HG03025 (cell line): Measurements from ENCODE around the gene MT1M.
"Not testable (repeated sequence)": the region's sequence is repeated elsewhere in the genome, so short reads cannot be mapped to it uniquely, and the experiment has no call there.

Experiments
- ATAC-seq: cut with Tn5 transposase; IDR thresholded peaks from one replicate; pipeline ENCODE4 v1.9.1; 2021; ENCODE audit warnings: mild to moderate bottlenecking, moderate library complexity; ENCODE audit not compliant: unreplicated experiment, low FRiP score

The MT1M gene

GRCh38 chr16:56632156-56632847 lies at the start of gene MT1M:
MT1M (plus strand) TSS chr16:56632659; CDS start chr16:56632732, 73 bp downstream.
- ATAC-seq, result no peak

GRCh38 chr16:56582911-56583310 lies 49.5 kb upstream of the MT1M start:
- not testable (repeated sequence) for ATAC-seq

GRCh38 chr16:56583351-56584168 lies 48.9 kb upstream of the MT1M start:
- ATAC-seq, result no peak

GRCh38 chr16:56584276-56584675 lies 48.2 kb upstream of the MT1M start:
- no peak for ATAC-seq

GRCh38 chr16:56588781-56589140 lies 43.7 kb upstream of the MT1M start:
- no peak for ATAC-seq

GRCh38 chr16:56589141-56590039 lies 43.1 kb upstream of the MT1M start, which contains the start of gene MT3:
MT3 (plus strand) TSS chr16:56589528; CDS start chr16:56589591, 63 bp downstream.
- ATAC-seq, result no peak

- ATAC-seq, result no peak
Observed at GRCh38 chr16:56591377-56592060, 40.9 kb upstream of the MT1M start.

GRCh38 chr16:56593573-56594291 lies 38.7 kb upstream of the MT1M start:
- ATAC-seq, result no peak

- ATAC-seq, result no peak
Observed at GRCh38 chr16:56594292-56594619, 38.2 kb upstream of the MT1M start.

GRCh38 chr16:56600398-56600999 lies 32.0 kb upstream of the MT1M start:
- ATAC-seq, result no peak

GRCh38 chr16:56601325-56601724 lies 31.1 kb upstream of the MT1M start:
- no peak for ATAC-seq

GRCh38 chr16:56603589-56603988 lies 28.9 kb upstream of the MT1M start:
- no peak for ATAC-seq

- no peak for ATAC-seq
Observed at GRCh38 chr16:56604966-56605365, 27.5 kb upstream of the MT1M start.

GRCh38 chr16:56605475-56605874 lies 27.0 kb upstream of the MT1M start:
- ATAC-seq, result no peak

- ATAC-seq, result no peak
Observed at GRCh38 chr16:56606071-56606475, 26.4 kb upstream of the MT1M start.

- ATAC-seq, result no peak
Observed at GRCh38 chr16:56606476-56607108, 25.9 kb upstream of the MT1M start.

GRCh38 chr16:56607109-56607618 lies 25.3 kb upstream of the MT1M start:
- ATAC-seq, result no peak

- ATAC-seq, result no peak
Observed at GRCh38 chr16:56607675-56608042, 24.8 kb upstream of the MT1M start.
